Measurements from ENCODE around the gene UVSSA.
"Not testable (repeated sequence)": the region's sequence is repeated elsewhere in the genome, so short reads cannot be mapped to it uniquely, and the experiment has no call there.

Gene UVSSA

DNA sequence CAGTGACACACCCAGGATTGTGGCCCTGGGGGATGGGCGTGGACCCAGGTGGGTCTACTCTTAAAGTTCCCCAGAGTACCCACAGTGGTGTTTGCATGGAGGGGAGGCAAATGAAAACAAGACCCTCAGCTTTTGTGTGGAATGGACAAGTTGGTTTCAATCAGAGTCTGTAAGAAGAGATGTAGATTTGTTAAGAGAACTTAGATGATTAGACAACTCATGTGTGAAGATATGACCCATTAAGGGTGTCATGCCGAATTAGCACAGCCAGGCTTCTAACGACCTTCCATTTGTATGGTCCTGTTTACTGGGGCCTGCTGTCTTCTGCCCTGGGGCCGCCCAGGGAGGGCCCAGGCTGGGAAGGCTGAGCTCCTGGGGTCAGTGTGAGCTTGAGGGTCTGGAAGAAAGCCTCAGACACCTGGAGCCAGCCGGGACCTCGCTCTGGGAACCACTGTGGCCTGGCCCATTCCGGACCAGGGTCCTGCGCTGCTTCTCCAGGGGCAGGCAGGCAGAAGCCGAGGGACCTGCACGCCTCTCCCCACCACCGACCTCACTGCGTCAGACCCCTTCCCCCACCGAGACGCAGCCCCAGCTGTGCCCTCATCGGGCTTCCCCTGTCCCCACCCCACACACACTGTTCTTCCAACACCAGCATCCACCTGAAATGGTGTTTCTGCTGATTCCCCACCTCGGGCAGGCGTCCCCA, 20.4 kb downstream of the UVSSA start:
- Histone ChIP-seq H3K9me3 (ENCODE audit: control insufficient read depth, low read length) (no peaks in the 10 kb centered on the region), H3K36me3 (ENCODE audit: control insufficient read depth, insufficient read depth, low read length) (peaks cover 13% of the 10 kb centered on the region), H3K4me3 (ENCODE audit: extremely low read depth, insufficient read depth, low read length, poor library complexity, severe bottlenecking) (no peak overlapping the region), H3K4me1 (ENCODE audit: control insufficient read depth, insufficient read depth, low read length, poor library complexity, severe bottlenecking) (no peaks in the 10 kb centered on the region), H3K27ac (ENCODE audit: low read depth, low read length, severe bottlenecking) (no peak overlapping the region)
- 89 to 94% methylated on average over 13 to 15 of the region's 17 CpGs for WGBS, 2 experiments (ENCODE audit: insufficient coverage in 2 of 2)

DNA sequence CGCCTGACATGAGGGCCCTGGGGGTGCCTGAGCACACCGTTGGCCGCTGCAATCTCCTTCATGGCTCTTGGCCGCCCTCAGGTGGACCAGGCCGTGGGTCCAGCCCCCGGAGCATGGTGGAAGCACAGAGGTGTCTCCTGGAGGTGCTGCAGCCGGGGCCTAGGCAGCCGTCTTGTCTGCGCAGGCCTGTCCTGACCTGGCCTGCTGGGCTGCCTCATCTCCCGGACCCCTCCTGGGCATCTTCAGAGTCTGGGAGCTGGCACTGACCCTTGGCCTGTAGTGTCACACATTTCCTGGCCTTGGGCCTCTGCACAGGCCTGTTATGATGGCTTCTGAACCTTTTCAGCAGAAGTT, 20.9 kb downstream of the UVSSA start:
- H3K27ac ChIP-seq (ENCODE audit: low read depth, low read length, severe bottlenecking): no peak overlapping the region

DNA sequence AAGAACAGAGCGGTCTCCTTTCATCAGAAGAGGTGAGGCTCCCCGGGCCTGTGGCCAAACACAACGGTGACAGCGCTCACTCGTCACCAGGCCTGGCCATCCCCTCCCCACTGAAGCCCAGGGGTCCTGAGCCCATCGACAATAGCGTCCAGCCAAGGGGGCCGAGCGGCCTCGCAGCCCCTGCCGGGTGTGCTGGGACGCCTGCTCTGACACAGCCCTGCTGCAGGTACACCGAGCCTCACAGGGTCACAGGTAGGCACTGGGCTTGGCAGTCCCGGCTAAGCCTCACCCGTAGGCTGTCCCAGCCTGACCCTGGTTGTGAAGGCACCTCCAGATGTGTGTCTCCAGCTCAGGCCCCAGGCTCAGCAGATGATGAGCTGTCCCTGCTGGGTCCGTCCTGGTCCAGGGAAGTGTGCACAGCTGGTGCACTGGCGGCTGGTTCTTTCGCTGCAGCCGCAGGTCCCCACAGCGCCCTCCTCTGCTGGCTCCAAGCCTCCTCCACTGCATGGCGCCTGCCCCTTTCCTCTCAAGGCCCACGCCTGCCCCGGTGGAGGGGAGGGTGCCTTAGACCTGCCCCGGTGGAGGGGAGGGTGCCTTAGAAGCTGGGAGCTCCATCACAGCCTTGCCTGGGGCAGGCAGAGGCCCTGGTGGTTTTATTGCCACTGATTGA, 21.5 kb downstream of the UVSSA start:
- peaks cover 17% of the 10 kb centered on the region for H3K36me3 ChIP-seq (ENCODE audit: control insufficient read depth, insufficient read depth, low read length)
- H3K27ac ChIP-seq (ENCODE audit: low read depth, low read length, severe bottlenecking): no peak overlapping the region
- 92 to 95% methylated on average over 20 to 22 of the region's 24 CpGs for WGBS, 2 experiments (ENCODE audit: insufficient coverage in 2 of 2)
- no peak overlapping the region for H3K4me3 ChIP-seq (ENCODE audit: extremely low read depth, insufficient read depth, low read length, poor library complexity, severe bottlenecking)
- no peaks in the 10 kb centered on the region for H3K9me3 ChIP-seq (ENCODE audit: control insufficient read depth, low read length)
- H3K4me1 ChIP-seq (ENCODE audit: control insufficient read depth, insufficient read depth, low read length, poor library complexity, severe bottlenecking): no peaks in the 10 kb centered on the region

More for the DNA sequence above, 20.9 kb downstream of the UVSSA start:
- no peak overlapping the region for H3K4me3 ChIP-seq (ENCODE audit: extremely low read depth, insufficient read depth, low read length, poor library complexity, severe bottlenecking)
- 87 to 88% methylated on average over 10 of the region's 10 CpGs for WGBS, 2 experiments (ENCODE audit: insufficient coverage in 2 of 2)
- H3K4me1 ChIP-seq (ENCODE audit: control insufficient read depth, insufficient read depth, low read length, poor library complexity, severe bottlenecking): no peaks in the 10 kb centered on the region
- H3K36me3 ChIP-seq (ENCODE audit: control insufficient read depth, insufficient read depth, low read length): peaks cover 13% of the 10 kb centered on the region
- H3K9me3 ChIP-seq (ENCODE audit: control insufficient read depth, low read length): no peaks in the 10 kb centered on the region

DNA sequence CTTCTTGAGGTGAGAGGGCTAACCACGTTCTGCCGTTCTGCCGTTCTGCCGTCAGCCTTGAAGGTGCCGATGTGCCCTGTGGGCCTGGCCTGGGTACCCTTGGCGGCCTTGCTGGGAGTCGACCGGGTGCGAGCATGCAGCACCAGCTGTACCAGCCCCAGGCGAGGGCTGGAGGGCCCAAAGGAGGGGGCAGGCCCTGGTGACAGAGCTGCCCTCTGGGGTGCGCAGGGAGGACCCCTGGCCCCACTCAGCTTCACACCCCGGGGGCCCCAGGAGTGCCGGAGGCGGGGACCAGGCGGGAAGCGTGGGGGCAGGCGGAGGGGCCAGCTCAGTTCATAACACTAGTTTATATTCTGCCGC, 22.1 kb downstream of the UVSSA start:
- Histone ChIP-seq H3K36me3 (ENCODE audit: control insufficient read depth, insufficient read depth, low read length) (peaks cover 17% of the 10 kb centered on the region), H3K4me3 (ENCODE audit: extremely low read depth, insufficient read depth, low read length, poor library complexity, severe bottlenecking) (no peak overlapping the region), H3K4me1 (ENCODE audit: control insufficient read depth, insufficient read depth, low read length, poor library complexity, severe bottlenecking) (no peaks in the 10 kb centered on the region), H3K9me3 (ENCODE audit: control insufficient read depth, low read length) (no peaks in the 10 kb centered on the region), H3K27ac (ENCODE audit: low read depth, low read length, severe bottlenecking) (no peak overlapping the region)
- 90 to 92% methylated on average over 18 of the region's 18 CpGs for WGBS, 2 experiments (ENCODE audit: insufficient coverage in 2 of 2)

DNA sequence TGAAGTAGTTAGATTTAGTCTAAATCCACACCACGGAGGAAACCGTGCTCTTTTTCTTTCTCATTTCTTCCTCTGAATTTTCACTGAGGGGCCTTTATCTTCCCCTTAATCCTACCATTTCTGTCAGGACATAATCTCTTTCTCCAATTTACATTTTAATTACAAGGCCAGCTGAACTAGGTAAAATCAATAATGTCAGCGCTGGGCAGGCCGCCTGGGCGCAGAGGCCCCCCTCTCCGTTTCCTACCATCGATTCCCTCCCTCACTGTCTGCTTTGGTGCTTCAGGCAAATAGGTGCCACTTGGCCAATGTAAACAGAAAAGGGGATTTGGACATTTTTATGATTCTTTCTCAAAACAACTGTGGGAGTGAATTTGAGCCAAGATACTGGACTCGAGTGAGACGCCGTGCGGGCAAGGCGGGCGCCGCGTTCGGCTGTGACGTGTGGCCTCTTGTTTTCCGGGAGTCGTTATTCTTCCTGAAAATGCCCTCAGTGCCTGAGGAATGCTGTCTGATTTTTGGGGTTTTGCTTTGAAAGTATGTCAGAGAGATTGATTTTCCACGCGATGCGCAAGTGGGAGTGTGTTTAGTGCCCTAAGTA, 22.6 kb downstream of the UVSSA start:
- Histone ChIP-seq H3K4me3 (ENCODE audit: extremely low read depth, insufficient read depth, low read length, poor library complexity, severe bottlenecking) (no peak overlapping the region), H3K9me3 (ENCODE audit: control insufficient read depth, low read length) (no peaks in the 10 kb centered on the region), H3K27ac (ENCODE audit: low read depth, low read length, severe bottlenecking) (no peak overlapping the region), H3K36me3 (ENCODE audit: control insufficient read depth, insufficient read depth, low read length) (peaks cover 15% of the 10 kb centered on the region), H3K4me1 (ENCODE audit: control insufficient read depth, insufficient read depth, low read length, poor library complexity, severe bottlenecking) (no peaks in the 10 kb centered on the region)
- 96 to 97% methylated on average over 17 to 22 of the region's 22 CpGs for WGBS, 2 experiments (ENCODE audit: insufficient coverage in 2 of 2)

DNA sequence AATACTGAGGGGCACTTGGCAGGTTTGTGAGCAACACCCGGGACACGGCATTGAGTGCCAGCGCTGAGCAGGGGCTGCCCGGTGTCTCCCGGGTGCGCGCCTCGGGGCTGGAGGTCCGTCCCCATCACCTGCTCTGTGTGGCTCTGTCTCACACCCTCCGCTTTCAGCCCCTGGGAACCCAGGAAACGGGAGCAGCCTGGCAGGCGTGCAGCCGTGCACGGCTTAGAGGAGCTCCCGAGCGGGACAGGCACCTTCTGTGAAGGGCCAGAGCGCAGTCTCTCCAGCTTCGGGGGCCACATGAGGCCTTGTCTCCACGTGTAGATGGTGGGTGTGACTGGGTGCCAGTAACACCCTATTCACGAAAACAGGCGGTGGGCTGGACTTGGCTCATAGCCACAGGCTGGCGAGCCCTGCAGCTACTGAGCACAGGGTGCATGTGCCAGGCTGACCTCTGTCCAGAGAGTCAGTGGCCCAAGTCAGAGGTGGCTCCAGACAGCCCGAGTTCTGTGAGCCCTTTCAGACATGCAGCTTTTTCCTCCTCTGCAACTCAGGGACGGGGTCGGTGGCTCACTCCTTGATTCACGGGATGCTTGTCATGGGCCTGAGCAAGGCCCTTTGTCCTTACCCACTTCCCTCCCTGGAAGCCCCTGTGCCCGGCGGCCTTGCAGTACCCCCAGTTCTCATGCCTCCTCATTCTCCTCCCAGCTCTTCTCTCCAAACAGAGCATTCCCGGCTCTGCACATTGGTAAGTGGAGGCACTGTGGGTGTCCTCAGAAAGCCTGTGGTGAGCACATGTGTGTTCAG, 23.5 kb downstream of the UVSSA start:
- no peak overlapping the region for H3K27ac ChIP-seq (ENCODE audit: low read depth, low read length, severe bottlenecking)
- peaks cover 18% of the 10 kb centered on the region for H3K36me3 ChIP-seq (ENCODE audit: control insufficient read depth, insufficient read depth, low read length)
- H3K9me3 ChIP-seq (ENCODE audit: control insufficient read depth, low read length): no peaks in the 10 kb centered on the region
- 95 to 97% methylated on average over 26 to 27 of the region's 29 CpGs for WGBS, 2 experiments (ENCODE audit: insufficient coverage in 2 of 2)
- H3K4me3 ChIP-seq (ENCODE audit: extremely low read depth, insufficient read depth, low read length, poor library complexity, severe bottlenecking): no peak overlapping the region
- H3K4me1 ChIP-seq (ENCODE audit: control insufficient read depth, insufficient read depth, low read length, poor library complexity, severe bottlenecking): no peaks in the 10 kb centered on the region

DNA sequence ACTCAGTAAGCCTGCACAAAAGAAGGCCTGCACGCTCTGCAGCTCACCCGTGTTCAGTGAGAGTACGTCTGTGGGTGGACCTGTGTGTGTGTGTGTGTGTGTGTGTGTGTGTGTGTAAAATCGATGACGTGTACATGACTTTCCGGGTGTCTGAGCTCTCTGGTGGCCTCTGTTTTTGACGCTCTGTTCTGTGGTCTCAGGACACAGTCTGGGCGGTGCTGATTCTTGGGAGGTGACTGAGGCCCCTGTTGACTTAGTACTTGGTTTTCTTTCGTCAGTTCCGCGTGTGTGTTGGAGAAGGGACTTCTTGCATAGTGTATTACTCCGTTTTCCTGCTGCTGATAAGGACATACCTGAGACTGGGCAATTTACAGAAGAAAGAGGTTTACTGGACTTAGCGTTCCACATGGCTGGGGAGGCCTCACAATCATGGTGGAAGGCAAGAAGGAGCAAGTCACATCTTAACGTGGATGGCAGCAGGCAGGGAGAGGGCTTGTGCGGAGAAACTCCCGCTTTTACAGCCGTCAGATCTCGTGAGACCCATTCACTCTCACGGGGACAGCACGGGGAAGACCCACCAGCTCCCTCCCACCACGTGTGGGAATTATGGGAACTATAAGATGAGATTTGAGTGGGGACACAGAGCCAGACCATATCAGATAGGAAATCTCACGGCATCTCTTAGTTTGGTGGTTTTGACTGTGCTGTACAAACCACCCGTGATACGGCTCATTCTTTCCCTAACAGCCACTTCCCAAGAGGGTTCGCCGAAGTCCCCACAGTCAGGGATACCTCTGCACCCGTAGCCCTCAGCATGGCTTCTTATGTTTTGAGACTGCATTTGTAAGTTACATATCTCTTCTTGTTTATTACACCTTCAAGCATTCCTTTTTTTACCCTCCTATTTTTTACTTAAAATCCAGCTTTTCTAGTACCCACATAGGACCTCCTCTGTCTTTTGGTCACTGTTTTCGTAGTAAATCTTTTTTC, 24.5 kb downstream of the UVSSA start:
- no peaks in the 10 kb centered on the region for H3K9me3 ChIP-seq (ENCODE audit: control insufficient read depth, low read length)
- no peak overlapping the region for H3K4me3 ChIP-seq (ENCODE audit: extremely low read depth, insufficient read depth, low read length, poor library complexity, severe bottlenecking)
- no peak overlapping the region for H3K27ac ChIP-seq (ENCODE audit: low read depth, low read length, severe bottlenecking)
- H3K4me1 ChIP-seq (ENCODE audit: control insufficient read depth, insufficient read depth, low read length, poor library complexity, severe bottlenecking): no peaks in the 10 kb centered on the region
- H3K36me3 ChIP-seq (ENCODE audit: control insufficient read depth, insufficient read depth, low read length): peaks cover 13% of the 10 kb centered on the region
- WGBS, 2 experiments (ENCODE audit: insufficient coverage in 2 of 2): 90 to 96% methylated on average over 23 to 25 of the region's 28 CpGs

DNA sequence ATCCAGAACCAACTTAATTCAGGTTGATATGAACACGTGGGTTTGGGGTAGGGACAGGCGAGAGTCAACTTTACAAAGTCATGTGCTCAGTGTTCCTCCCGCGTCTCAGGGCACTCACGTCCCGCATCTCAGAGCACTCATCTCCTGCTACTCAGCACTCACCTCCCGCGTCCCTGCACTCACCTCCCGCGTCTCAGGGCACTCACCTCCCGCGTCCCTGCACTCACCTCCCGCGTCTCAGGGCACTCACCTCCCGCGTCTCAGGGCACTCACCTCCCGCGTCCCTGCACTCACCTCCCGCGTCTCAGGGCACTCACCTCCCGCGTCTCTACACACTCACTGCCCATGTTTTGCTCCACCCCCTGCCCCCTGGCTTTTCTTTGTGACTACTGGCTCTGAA, 25.6 kb downstream of the UVSSA start:
- 87 to 89% methylated on average over 12 to 14 of the region's 22 CpGs for WGBS, 2 experiments (ENCODE audit: insufficient coverage in 2 of 2)
- not testable (repeated sequence) for H3K9me3 ChIP-seq (ENCODE audit: control insufficient read depth, low read length); H3K27ac ChIP-seq (ENCODE audit: low read depth, low read length, severe bottlenecking); H3K4me1 ChIP-seq (ENCODE audit: control insufficient read depth, insufficient read depth, low read length, poor library complexity, severe bottlenecking); H3K4me3 ChIP-seq (ENCODE audit: extremely low read depth, insufficient read depth, low read length, poor library complexity, severe bottlenecking)
- H3K36me3 ChIP-seq (ENCODE audit: control insufficient read depth, insufficient read depth, low read length): peaks cover 13% of the 10 kb centered on the region

DNA sequence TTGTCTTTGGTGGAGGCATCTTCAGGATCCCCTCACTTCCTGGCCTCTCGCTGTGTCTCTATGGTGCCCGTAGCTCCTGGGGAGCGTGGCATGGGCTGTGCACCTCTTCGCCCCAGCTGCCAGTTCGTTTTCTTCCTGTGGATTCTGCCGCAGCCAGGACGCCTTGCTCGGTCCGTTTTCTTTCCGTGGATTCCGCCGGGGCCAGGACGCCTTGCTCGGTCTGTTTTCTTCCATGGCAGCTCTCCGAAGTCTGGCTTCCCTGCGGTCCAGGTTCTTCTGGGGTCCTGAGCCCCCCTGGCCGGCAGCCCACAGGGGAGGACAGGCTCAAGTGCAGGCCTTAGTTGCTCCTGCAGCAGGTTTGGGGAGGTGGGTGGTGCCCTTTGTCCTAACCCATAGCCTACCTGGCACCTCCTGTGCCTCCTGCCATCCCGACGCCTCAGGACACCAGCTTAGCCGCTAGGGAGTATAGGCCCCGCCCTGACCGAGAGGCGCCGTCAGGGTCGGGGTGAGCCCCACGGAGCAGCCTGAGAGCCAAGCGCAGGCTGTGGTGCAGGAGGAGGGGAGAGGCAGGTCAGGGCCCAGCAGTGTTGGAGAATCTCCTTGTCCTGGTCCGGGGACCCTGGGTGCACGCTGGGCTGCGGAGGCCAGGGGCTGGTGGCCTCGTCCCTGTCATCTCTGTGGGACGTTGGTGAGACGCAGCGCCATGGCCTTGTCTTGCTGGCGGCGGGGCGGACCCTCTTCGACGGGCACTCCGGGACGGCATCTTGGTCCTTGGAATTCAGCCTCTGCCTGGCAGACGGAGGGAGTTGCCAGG, 27.1 kb downstream of the UVSSA start:
- H3K36me3 ChIP-seq (ENCODE audit: control insufficient read depth, insufficient read depth, low read length): peaks cover 11% of the 10 kb centered on the region
- no peaks in the 10 kb centered on the region for H3K4me1 ChIP-seq (ENCODE audit: control insufficient read depth, insufficient read depth, low read length, poor library complexity, severe bottlenecking)
- H3K27ac ChIP-seq (ENCODE audit: low read depth, low read length, severe bottlenecking): no peak overlapping the region
- 94 to 96% methylated on average over 35 to 42 of the region's 42 CpGs for WGBS, 2 experiments (ENCODE audit: insufficient coverage in 2 of 2)
- H3K9me3 ChIP-seq (ENCODE audit: control insufficient read depth, low read length): no peaks in the 10 kb centered on the region
- no peak overlapping the region for H3K4me3 ChIP-seq (ENCODE audit: extremely low read depth, insufficient read depth, low read length, poor library complexity, severe bottlenecking)

Data from mesodermal cell (in vitro differentiated cells).